ENCODE results near the gene SRRM3.
"Not testable (repeated sequence)": the region's sequence is repeated elsewhere in the genome, so short reads cannot be mapped to it uniquely, and the experiment has no call there.

Gene SRRM3

GRCh38 chr7:76193466-76193865 lies 8.2 kb upstream of the SRRM3 start:
- DNase-seq = no peak

- DNase-seq = no peak
Observed at GRCh38 chr7:76193883-76194282, 7.8 kb upstream of the SRRM3 start.

- no peak for DNase-seq
Observed at GRCh38 chr7:76196786-76197185, 4.9 kb upstream of the SRRM3 start.

GRCh38 chr7:76198202-76198601 lies 3.5 kb upstream of the SRRM3 start:
- DNase-seq = no peak

GRCh38 chr7:76202666-76203030 lies 952 bp downstream of the SRRM3 start:
- DNase-seq = no peak

GRCh38 chr7:76204147-76204546 lies 2.5 kb downstream of the SRRM3 start:
- DNase-seq = no peak

GRCh38 chr7:76206633-76207032 lies 4.9 kb downstream of the SRRM3 start:
- DNase-seq = no peak

GRCh38 chr7:76209310-76209709 lies 7.6 kb downstream of the SRRM3 start:
- DNase-seq = no peak

GRCh38 chr7:76211216-76211615 lies 9.5 kb downstream of the SRRM3 start:
- no peak for DNase-seq

- DNase-seq = not testable (repeated sequence)
Observed at GRCh38 chr7:76215349-76215748, 13.7 kb downstream of the SRRM3 start.

- DNase-seq = no peak
Observed at GRCh38 chr7:76216381-76217082, 14.8 kb downstream of the SRRM3 start.

- DNase-seq = no peak
Observed at GRCh38 chr7:76217942-76218566, 16.4 kb downstream of the SRRM3 start.

GRCh38 chr7:76220185-76221057 lies 18.7 kb downstream of the SRRM3 start:
- no peak for DNase-seq

- DNase-seq = no peak
Observed at GRCh38 chr7:76222333-76222732, 20.6 kb downstream of the SRRM3 start.

GRCh38 chr7:76222839-76223238 lies 21.1 kb downstream of the SRRM3 start:
- DNase-seq = no peak

GRCh38 chr7:76223286-76223972 lies 21.7 kb downstream of the SRRM3 start:
- no peak for DNase-seq

- no peak for DNase-seq
Observed at GRCh38 chr7:76224695-76225094, 23.0 kb downstream of the SRRM3 start.

GRCh38 chr7:76225379-76225778 lies 23.7 kb downstream of the SRRM3 start:
- DNase-seq = peak; percentile 59

GRCh38 chr7:76225951-76226350 lies 24.3 kb downstream of the SRRM3 start:
- no peak for DNase-seq

GRCh38 chr7:76226878-76227423 lies 25.3 kb downstream of the SRRM3 start:
- not testable (repeated sequence) for DNase-seq

GRCh38 chr7:76230214-76230613 lies 28.5 kb downstream of the SRRM3 start:
- no peak for DNase-seq

- no peak for DNase-seq
Observed at GRCh38 chr7:76231071-76231470, 29.4 kb downstream of the SRRM3 start.

GRCh38 chr7:76231583-76231982 lies 29.9 kb downstream of the SRRM3 start:
- DNase-seq = no peak
